CD4-positive, alpha-beta memory T cell (primary cell): Measurements from ENCODE around the gene NOTCH2. TPM values are rescaled to one million over a fixed set of nuclear protein-coding genes. Genes with fewer than 3 reads are reported as not detected.

Experiments used
- CTCF ChIA-PET: fragments of 350-600 bp; sonication (Branson Sonifier 250); formaldehyde crosslinking; loops from one replicate; lab custom pipeline; 2021; ENCODE audit warnings: inconsistent platforms; ENCODE audit not compliant: partially characterized antibody; lab: Charles Lee
- POLR2A ChIA-PET: fragments of 350-600 bp; sonication (Branson Sonifier 250); formaldehyde crosslinking; loops from one replicate; lab custom pipeline; 2021; ENCODE audit not compliant: partially characterized antibody; lab: Charles Lee
- DNase-seq, 5 donors: peaks; one replicate each; pipeline versions ENCODE4 v3.0.0 to v3.0.0-alpha.2; 2020 to 2022; ENCODE audit warnings: mixed read lengths in 1 of 5
- H3K27ac ChIP-seq: one replicate; pipeline ENCODE4 v1.7.0; 2013; ENCODE audit warnings: low read depth, low read length
- H3K27me3 ChIP-seq: 2 replicates; pipeline ENCODE4 v1.7.0; 2013; ENCODE audit warnings: mild to moderate bottlenecking, low read length, moderate library complexity; ENCODE audit not compliant: insufficient read depth
- H3K36me3 ChIP-seq: 2 replicates; pipeline ENCODE4 v1.7.0; 2013; ENCODE audit warnings: mild to moderate bottlenecking, low read length, moderate library complexity; ENCODE audit not compliant: insufficient read depth
- H3K4me1 ChIP-seq: 2 replicates; pipeline ENCODE4 v1.7.0; 2013; ENCODE audit warnings: mild to moderate bottlenecking, low read length, moderate library complexity; ENCODE audit not compliant: insufficient read depth
- H3K4me3 ChIP-seq, 2 donors: one replicate each; pipeline ENCODE4 v1.7.0; 2013; ENCODE audit warnings: low read length in 2 of 2, mild to moderate bottlenecking in 1 of 2
- H3K9me3 ChIP-seq, 2 donors: one replicate each; pipeline ENCODE4 v1.7.0; 2013; ENCODE audit warnings: low read length in 2 of 2, control low read depth in 1 of 2; ENCODE audit not compliant: control insufficient read depth in 1 of 2
- H3K27ac Mint-ChIP-seq, 7 donors: one replicate each; pipeline ENCODE4 v1.8.0; 2020 to 2021; ENCODE audit warnings: mixed read lengths in 7 of 7, mild to moderate bottlenecking in 6 of 7, inconsistent platforms in 3 of 7, moderate library complexity in 3 of 7
- H3K27me3 Mint-ChIP-seq, 2 donors: one replicate each; pipeline ENCODE4 v1.8.0; 2020 to 2021; ENCODE audit warnings: mixed read lengths in 2 of 2
- H3K36me3 Mint-ChIP-seq, 2 donors: one replicate each; pipeline ENCODE4 v1.8.0; 2020 to 2021; ENCODE audit warnings: mixed read lengths in 2 of 2, inconsistent platforms in 1 of 2, mild to moderate bottlenecking in 1 of 2
- H3K4me1 Mint-ChIP-seq, 4 donors: one replicate each; pipeline ENCODE4 v1.8.0; 2020 to 2021; ENCODE audit warnings: mixed read lengths in 4 of 4, mild to moderate bottlenecking in 1 of 4
- H3K4me3 Mint-ChIP-seq, 8 donors: one replicate each; pipeline ENCODE4 v1.8.0; 2020 to 2021; ENCODE audit warnings: mixed read lengths in 8 of 8, mild to moderate bottlenecking in 7 of 8, moderate library complexity in 6 of 8, inconsistent platforms in 3 of 8
- H3K9me3 Mint-ChIP-seq, 8 donors: one replicate each; pipeline ENCODE4 v1.8.0; 2020 to 2021; ENCODE audit warnings: mixed read lengths in 8 of 8, mild to moderate bottlenecking in 5 of 8, inconsistent platforms in 3 of 8, moderate library complexity in 1 of 8
- intact Hi-C: fragments of 100-400 bp; cut with micrococcal nuclease; formaldehyde crosslinking; loops from one replicate; pipeline ENCODE4 v1.15.1; 2023
- polyA plus RNA-seq, 2 donors: library from polyadenylated mRNA; unstranded; fragments of 300-500 nt; fragmentation: Illumina TruSeq; gene quantifications; one replicate each; pipeline ENCODE4 v1.2.3, GENCODE V29; 2021
- total RNA-seq, 2 experiments: library from RNA; stranded (reverse); gene quantifications; one replicate each; pipeline ENCODE4 v1.2.3, GENCODE V29; 2021

Gene NOTCH2
- total and polyA plus RNA-seq, 4 experiments from 2014 or later: 11.1 to 61.3 (median 43.3) TPM

GRCh38 chr1:119941392-119941791, 128.1 kb downstream of the NOTCH2 start:
- Mint-ChIP-seq H3K9me3 (no peaks in the 10 kb centered on the region), H3K4me3 (no peak overlapping the region), H3K36me3 (peaks cover 54 to 57% of the 10 kb centered on the region in 2 donors), H3K4me1 (peaks cover 0 to 3% (median 0%) of the 10 kb centered on the region in 4 donors), H3K27ac (peak overlapping the region in 1 of 7 donors; percentile 13), H3K27me3 (no peaks in the 10 kb centered on the region)
- no peak for DNase-seq
- H3K27ac ChIP-seq: no peak overlapping the region
- H3K36me3 ChIP-seq: peaks cover 21% of the 10 kb centered on the region
- intact Hi-C loops: loop anchor here (10.0 kb wide), 1 partner anchor 203 kb away; no protein-coding TSS in a partner anchor
- H3K9me3 ChIP-seq: no peaks in the 10 kb centered on the region
- no peaks in the 10 kb centered on the region for H3K27me3 ChIP-seq
- ChIA-PET POLR2A (no interaction called here), CTCF (interaction anchor here (0.6 to 1.1 kb wide), 2 partner anchors 8 to 27 kb away, joined by 3 to 5 read pairs; no protein-coding TSS in a partner anchor)
- no peak overlapping the region for H3K4me3 ChIP-seq
- H3K4me1 ChIP-seq: no peaks in the 10 kb centered on the region

DNA sequence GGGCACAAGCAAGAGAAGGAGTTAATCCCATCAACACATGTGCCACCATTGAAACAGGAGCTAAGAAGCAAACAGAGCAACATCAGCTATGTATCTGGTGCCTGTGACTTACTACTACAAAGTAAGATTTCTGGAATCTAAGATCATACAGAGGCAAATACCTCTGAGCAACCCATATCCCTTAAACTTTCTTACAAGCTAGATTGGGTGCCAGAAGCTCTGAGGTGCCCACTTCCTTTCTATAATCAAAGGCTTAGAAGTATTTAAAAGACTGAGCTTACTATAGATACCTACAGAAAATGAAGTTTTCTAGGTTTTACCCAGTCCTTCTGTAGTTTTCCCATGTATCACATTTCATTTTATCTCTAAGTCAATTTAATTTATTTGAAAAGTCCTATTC, 128.8 kb downstream of the NOTCH2 start:
- POLR2A ChIA-PET: no interaction called here
- H3K27me3 Mint-ChIP-seq: no peaks in the 10 kb centered on the region
- CTCF ChIA-PET: interaction anchor here (0.6 to 1.1 kb wide), 3 partner anchors 9 to 57 kb away, joined by 3 to 5 read pairs (median 3); no protein-coding TSS in a partner anchor
- H3K4me3 ChIP-seq: no peak overlapping the region
- no peaks in the 10 kb centered on the region for H3K4me1 ChIP-seq
- DNase-seq: no peak
- intact Hi-C loops: loop anchor here (10.0 kb wide), 1 partner anchor 204 kb away; no protein-coding TSS in a partner anchor
- H3K4me3 Mint-ChIP-seq: no peak overlapping the region
- H3K27ac Mint-ChIP-seq: no peak overlapping the region
- H3K27ac ChIP-seq: no peak overlapping the region
- H3K36me3 Mint-ChIP-seq: peaks cover 59 to 64% of the 10 kb centered on the region in 2 donors
- H3K36me3 ChIP-seq: peaks cover 28% of the 10 kb centered on the region
- no peaks in the 10 kb centered on the region for H3K9me3 ChIP-seq
- no peaks in the 10 kb centered on the region for H3K9me3 Mint-ChIP-seq
- no peaks in the 10 kb centered on the region for H3K27me3 ChIP-seq
- peaks cover 0 to 2% (median 0%) of the 10 kb centered on the region in 4 donors for H3K4me1 Mint-ChIP-seq

GRCh38 chr1:119937198-119937597, 132.3 kb downstream of the NOTCH2 start:
- intact Hi-C loops: no loop called here
- peaks cover 52% of the 10 kb centered on the region for H3K36me3 ChIP-seq
- no peaks in the 10 kb centered on the region for H3K27me3 Mint-ChIP-seq

GRCh38 chr1:119935915-119936314, 133.5 kb downstream of the NOTCH2 start:
- H3K9me3 Mint-ChIP-seq: peaks cover 3 to 23% (median 19%) of the 10 kb centered on the region in 8 donors
- CTCF ChIA-PET: interaction anchor here (1.3 kb wide), 1 partner anchor 11 kb away, joined by 5 read pairs; no protein-coding TSS in a partner anchor
- no peak for DNase-seq
- H3K27ac Mint-ChIP-seq: no peak overlapping the region
- no peak overlapping the region for H3K27ac ChIP-seq
- intact Hi-C loops: no loop called here
- H3K27me3 ChIP-seq: no peaks in the 10 kb centered on the region
- H3K36me3 ChIP-seq: peaks cover 52% of the 10 kb centered on the region
- H3K27me3 Mint-ChIP-seq: no peaks in the 10 kb centered on the region
- POLR2A ChIA-PET: no interaction called here
- peaks cover 0 to 2% (median 0%) of the 10 kb centered on the region in 4 donors for H3K4me1 Mint-ChIP-seq
- H3K4me1 ChIP-seq: no peaks in the 10 kb centered on the region
- H3K4me3 ChIP-seq: no peak overlapping the region
- peaks cover 74 to 81% of the 10 kb centered on the region in 2 donors for H3K36me3 Mint-ChIP-seq
- no peaks in the 10 kb centered on the region for H3K9me3 ChIP-seq
- no peak overlapping the region for H3K4me3 Mint-ChIP-seq

More at GRCh38 chr1:119937198-119937597, 132.3 kb downstream of the NOTCH2 start:
- POLR2A ChIA-PET: no interaction called here
- Mint-ChIP-seq H3K36me3 (peaks cover 85% of the 10 kb centered on the region in 2 donors), H3K4me1 (peaks cover 0 to 2% (median 0%) of the 10 kb centered on the region in 4 donors), H3K27ac (peak overlapping the region in 1 of 7 donors; percentile 31), H3K9me3 (peaks cover 3 to 23% (median 19%) of the 10 kb centered on the region in 8 donors), H3K4me3 (no peak overlapping the region)
- no peak for DNase-seq
- Histone ChIP-seq H3K9me3 (no peaks in the 10 kb centered on the region), H3K27ac (no peak overlapping the region), H3K4me3 (no peak overlapping the region), H3K27me3 (no peaks in the 10 kb centered on the region), H3K4me1 (no peaks in the 10 kb centered on the region)
- CTCF ChIA-PET: no interaction called here

DNA sequence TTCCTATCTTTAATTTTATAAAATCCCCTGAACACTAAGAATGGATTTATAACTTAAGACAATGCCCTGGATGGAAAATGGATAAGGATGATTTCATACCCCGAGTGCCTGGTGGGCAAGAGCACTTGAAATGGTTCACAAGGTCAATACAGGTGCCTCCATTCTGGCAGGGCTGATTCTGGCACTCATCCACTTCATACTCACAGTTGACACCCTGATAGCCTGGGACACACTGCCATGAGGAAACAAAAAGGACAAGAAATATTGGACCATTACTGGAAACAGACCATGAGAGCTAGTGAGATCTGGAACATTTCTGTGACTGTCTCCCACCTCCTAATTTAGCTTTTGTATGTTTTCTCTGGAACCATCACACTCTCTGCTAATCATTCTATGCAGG, 134.1 kb downstream of the NOTCH2 start:
- CTCF ChIA-PET: interaction anchor here (1.0 to 2.4 kb wide), 2 partner anchors 13 to 31 kb away, joined by 3 to 8 read pairs; no protein-coding TSS in a partner anchor
- H3K36me3 Mint-ChIP-seq: peaks cover 70 to 78% of the 10 kb centered on the region in 2 donors
- intact Hi-C loops: no loop called here

DNA sequence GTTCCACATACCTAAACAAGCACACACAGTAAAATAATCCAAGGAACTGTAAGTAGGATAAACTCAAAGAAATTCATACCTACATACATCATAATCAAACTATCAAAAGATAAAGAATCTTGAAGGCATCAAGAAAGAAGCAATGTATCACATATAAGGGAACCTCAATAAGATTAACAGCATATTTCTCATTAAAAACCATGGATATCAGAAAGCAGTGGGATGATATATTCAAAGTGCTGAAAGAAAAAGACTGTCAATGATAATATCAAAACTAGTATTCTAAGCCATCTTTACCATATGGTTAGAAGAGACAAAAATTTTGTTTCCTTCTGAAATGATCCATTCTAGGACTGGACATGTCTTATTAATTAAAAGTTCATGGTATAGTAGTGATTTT, 136.1 kb downstream of the NOTCH2 start:
- Mint-ChIP-seq H3K27me3 (no peaks in the 10 kb centered on the region), H3K36me3 (peaks cover 65 to 82% of the 10 kb centered on the region in 2 donors), H3K27ac (peak overlapping the region in 1 of 7 donors; percentile 42), H3K4me3 (no peak overlapping the region), H3K4me1 (peaks cover 0 to 2% (median 0%) of the 10 kb centered on the region in 4 donors), H3K9me3 (peaks cover 3 to 23% (median 19%) of the 10 kb centered on the region in 8 donors)
- Histone ChIP-seq H3K27me3 (no peaks in the 10 kb centered on the region), H3K4me3 (no peak overlapping the region), H3K4me1 (no peaks in the 10 kb centered on the region), H3K27ac (no peak overlapping the region), H3K9me3 (no peaks in the 10 kb centered on the region), H3K36me3 (peaks cover 57% of the 10 kb centered on the region)
- ChIA-PET POLR2A (no interaction called here), CTCF (interaction anchor here (2.4 kb wide), 1 partner anchor 15 kb away, joined by 8 read pairs; no protein-coding TSS in a partner anchor)
- no peak for DNase-seq
- intact Hi-C loops: no loop called here

More for the DNA sequence above, 134.1 kb downstream of the NOTCH2 start:
- H3K9me3 ChIP-seq: no peaks in the 10 kb centered on the region
- H3K9me3 Mint-ChIP-seq: peaks cover 3 to 23% (median 19%) of the 10 kb centered on the region in 8 donors
- peaks cover 0 to 2% (median 0%) of the 10 kb centered on the region in 4 donors for H3K4me1 Mint-ChIP-seq
- no peaks in the 10 kb centered on the region for H3K4me1 ChIP-seq
- DNase-seq: no peak
- H3K27me3 Mint-ChIP-seq: no peaks in the 10 kb centered on the region
- H3K4me3 ChIP-seq: no peak overlapping the region
- H3K36me3 ChIP-seq: peaks cover 48% of the 10 kb centered on the region
- peak overlapping the region in 2 of 7 donors; percentile 1 to 10 for H3K27ac Mint-ChIP-seq
- POLR2A ChIA-PET: no interaction called here
- H3K4me3 Mint-ChIP-seq: no peak overlapping the region
- H3K27me3 ChIP-seq: no peaks in the 10 kb centered on the region
- no peak overlapping the region for H3K27ac ChIP-seq

DNA sequence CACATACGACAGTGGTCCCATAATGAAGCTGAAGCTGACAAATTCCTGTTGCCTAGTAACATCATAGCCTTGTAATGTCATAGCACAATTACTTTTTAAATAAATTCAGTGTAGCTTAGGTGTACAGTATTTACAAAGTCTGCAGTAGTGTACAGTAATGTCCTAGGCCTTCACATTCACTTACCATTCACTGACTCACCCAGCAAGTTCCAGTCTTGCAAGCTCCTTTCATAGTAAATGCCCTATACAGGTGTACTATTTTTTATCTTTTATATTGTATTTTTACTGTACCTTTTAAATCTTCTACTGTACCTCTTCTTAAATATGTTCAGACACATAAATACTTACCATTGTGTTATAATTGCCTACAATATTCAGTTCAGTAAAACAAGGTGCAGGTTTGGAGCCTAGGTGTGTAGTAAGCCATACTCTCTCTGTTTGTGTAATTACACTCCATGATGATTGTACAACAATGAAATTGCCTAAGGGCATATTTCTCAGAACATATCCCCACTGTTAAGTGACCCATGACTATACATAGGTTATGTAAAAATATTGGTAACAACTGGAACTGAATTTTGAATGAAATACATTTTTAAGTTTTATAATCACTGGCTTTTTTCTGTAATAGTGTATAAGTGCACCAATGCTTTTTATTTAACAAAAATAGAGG, 139.7 kb downstream of the NOTCH2 start:
- H3K4me3 ChIP-seq: no peak overlapping the region
- intact Hi-C loops: no loop called here
- ChIA-PET CTCF (no interaction called here), POLR2A (no interaction called here)
- H3K4me1 Mint-ChIP-seq: no peaks in the 10 kb centered on the region
- peak overlapping the region in 1 of 7 donors; percentile 42 for H3K27ac Mint-ChIP-seq
- peaks cover 66 to 81% of the 10 kb centered on the region in 2 donors for H3K36me3 Mint-ChIP-seq
- H3K27ac ChIP-seq: no peak overlapping the region
- no peak for DNase-seq
- no peaks in the 10 kb centered on the region for H3K4me1 ChIP-seq
- peaks cover 3 to 20% (median 14%) of the 10 kb centered on the region in 8 donors for H3K9me3 Mint-ChIP-seq
- no peak overlapping the region for H3K4me3 Mint-ChIP-seq
- no peaks in the 10 kb centered on the region for H3K9me3 ChIP-seq
- no peaks in the 10 kb centered on the region for H3K27me3 Mint-ChIP-seq
- H3K27me3 ChIP-seq: no peaks in the 10 kb centered on the region
- peaks cover 53% of the 10 kb centered on the region for H3K36me3 ChIP-seq
